ENCODE measurements around the gene TRIM38. TPM values are rescaled to one million over a fixed set of nuclear protein-coding genes. Genes with fewer than 3 reads are reported as not detected.

TRIM38 gene
- 10 to 100 TPM in 1 of 2 donors, 1 to 10 TPM in 1; 8.7 to 12.0 TPM for total RNA-seq

GRCh38 chr6:25962149-25963127 lies at the start of gene TRIM38:
TRIM38 (plus strand) TSS chr6:25962802; CDS start chr6:25966523, 3,721 bp downstream.
- intact Hi-C loops (cut with DNase I), result no loop called here
- DNase-seq (ENCODE audit: low spot score), result peak; percentile 87
- H3K27ac ChIP-seq, result peak within 1 kb of the TSS; percentile 92
- TF ChIP-seq, protein P1, sequence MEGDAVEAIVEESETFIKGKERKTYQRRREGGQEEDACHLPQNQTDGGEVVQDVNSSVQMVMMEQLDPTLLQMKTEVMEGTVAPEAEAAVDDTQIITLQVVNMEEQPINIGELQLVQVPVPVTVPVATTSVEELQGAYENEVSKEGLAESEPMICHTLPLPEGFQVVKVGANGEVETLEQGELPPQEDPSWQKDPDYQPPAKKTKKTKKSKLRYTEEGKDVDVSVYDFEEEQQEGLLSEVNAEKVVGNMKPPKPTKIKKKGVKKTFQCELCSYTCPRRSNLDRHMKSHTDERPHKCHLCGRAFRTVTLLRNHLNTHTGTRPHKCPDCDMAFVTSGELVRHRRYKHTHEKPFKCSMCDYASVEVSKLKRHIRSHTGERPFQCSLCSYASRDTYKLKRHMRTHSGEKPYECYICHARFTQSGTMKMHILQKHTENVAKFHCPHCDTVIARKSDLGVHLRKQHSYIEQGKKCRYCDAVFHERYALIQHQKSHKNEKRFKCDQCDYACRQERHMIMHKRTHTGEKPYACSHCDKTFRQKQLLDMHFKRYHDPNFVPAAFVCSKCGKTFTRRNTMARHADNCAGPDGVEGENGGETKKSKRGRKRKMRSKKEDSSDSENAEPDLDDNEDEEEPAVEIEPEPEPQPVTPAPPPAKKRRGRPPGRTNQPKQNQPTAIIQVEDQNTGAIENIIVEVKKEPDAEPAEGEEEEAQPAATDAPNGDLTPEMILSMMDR (IDR thresholded peaks at IDR 0.05), result no peak
- peak; percentile 97 for TF ChIP-seq POLR2AphosphoS5 (IDR thresholded peaks at IDR 0.05)
- peak; percentile 90 for TF ChIP-seq POLR2A (IDR thresholded peaks at IDR 0.05)
- H3K4me3 ChIP-seq, result peak within 1 kb of the TSS; percentile 51
- H3K4me1 ChIP-seq (replicated peaks), result no peaks in the 10 kb centered on the region
- H3K36me3 ChIP-seq, result no peaks in the 10 kb centered on the region
- no peaks in the 10 kb centered on the region for H3K27me3 ChIP-seq (replicated peaks; ENCODE audit: insufficient read depth)
- 6% methylated on average over 11 of the region's 11 CpGs for WGBS
- no peaks in the 10 kb centered on the region for H3K9me3 ChIP-seq

DNA sequence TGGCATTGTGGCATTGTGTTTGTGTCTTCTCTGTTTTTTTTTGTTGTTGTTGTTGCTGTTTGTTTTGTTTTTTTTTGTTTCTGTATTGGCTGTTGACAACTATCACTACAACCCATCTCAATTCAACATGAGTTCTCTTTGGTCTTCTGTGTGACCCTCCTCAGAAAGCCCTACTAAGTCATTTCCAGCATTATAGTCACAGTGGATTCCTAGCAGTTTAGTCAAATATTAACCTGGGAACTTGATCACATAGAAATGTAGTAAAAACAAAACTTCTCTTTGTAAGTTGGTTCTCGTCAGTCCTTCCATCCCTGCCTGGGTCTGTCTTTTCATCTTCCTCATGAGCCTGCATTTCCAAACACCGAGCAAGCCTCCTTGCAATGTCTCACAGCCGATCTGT lies 48.9 kb upstream of the TRIM38 start:
- H3K9me3 ChIP-seq, result no peaks in the 10 kb centered on the region
- no peak for DNase-seq (ENCODE audit: low spot score)
- no peaks in the 10 kb centered on the region for H3K36me3 ChIP-seq
- TF ChIP-seq POLR2A (IDR thresholded peaks at IDR 0.05) (no peak), POLR2AphosphoS5 (IDR thresholded peaks at IDR 0.05) (no peak)
- TF ChIP-seq, protein P1 (IDR thresholded peaks at IDR 0.05), result no peak
- WGBS, result 78% methylated on average over 3 of the region's 3 CpGs
- no peaks in the 10 kb centered on the region for H3K4me1 ChIP-seq (replicated peaks)
- no peaks in the 10 kb centered on the region for H3K27me3 ChIP-seq (replicated peaks; ENCODE audit: insufficient read depth)
- no peak overlapping the region for H3K4me3 ChIP-seq
- intact Hi-C loops (cut with DNase I), result no loop called here
- H3K27ac ChIP-seq, result no peak overlapping the region

GRCh38 chr6:25916330-25916729 lies 46.3 kb upstream of the TRIM38 start:
- intact Hi-C loops (cut with DNase I), result no loop called here
- Histone ChIP-seq H3K27me3 (replicated peaks; ENCODE audit: insufficient read depth) (no peaks in the 10 kb centered on the region), H3K4me3 (no peak overlapping the region), H3K36me3 (no peaks in the 10 kb centered on the region), H3K4me1 (replicated peaks) (no peaks in the 10 kb centered on the region), H3K9me3 (no peaks in the 10 kb centered on the region), H3K27ac (no peak overlapping the region)
- TF ChIP-seq POLR2A (IDR thresholded peaks at IDR 0.05) (no peak), POLR2AphosphoS5 (IDR thresholded peaks at IDR 0.05) (no peak)
- TF ChIP-seq, protein P1 (IDR thresholded peaks at IDR 0.05), result no peak
- DNase-seq (ENCODE audit: low spot score), result no peak
- 86% methylated on average over 3 of the region's 3 CpGs for WGBS

DNA sequence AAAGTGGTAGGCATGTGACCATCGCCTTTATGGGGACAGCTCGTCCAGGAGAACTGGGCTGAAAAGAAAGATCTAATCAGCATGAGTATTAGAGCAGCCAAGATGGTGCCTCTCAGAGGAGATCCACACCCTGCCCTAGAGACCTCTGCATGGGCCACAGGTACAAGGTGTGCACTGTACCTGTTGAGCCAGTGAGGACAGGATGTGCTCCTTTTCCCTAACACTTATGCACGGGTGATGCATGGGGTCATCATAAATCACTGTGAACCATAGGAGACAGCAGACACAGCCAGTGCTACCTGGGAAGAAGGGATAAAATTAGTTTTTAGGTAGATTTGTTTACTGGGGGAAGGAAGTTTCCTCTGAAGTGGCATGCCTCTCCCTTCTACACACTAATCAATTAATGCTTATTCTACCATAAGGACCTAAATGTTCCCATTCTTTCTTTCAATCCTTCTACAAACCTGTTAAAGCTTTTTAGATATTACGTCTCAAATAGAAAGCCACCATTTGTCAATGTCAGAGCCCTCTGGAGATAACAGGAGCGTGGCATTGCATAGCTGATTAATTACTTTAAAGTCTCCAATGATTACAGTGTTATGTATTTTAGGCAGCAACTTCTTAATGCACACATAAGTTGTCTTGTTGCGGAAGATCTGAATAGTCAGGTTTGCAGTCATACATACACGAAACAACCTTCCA lies 45.7 kb upstream of the TRIM38 start:
- DNase-seq (ENCODE audit: low spot score), result no peak
- Histone ChIP-seq H3K9me3 (no peaks in the 10 kb centered on the region), H3K27ac (no peak overlapping the region), H3K4me1 (replicated peaks) (no peaks in the 10 kb centered on the region), H3K36me3 (no peaks in the 10 kb centered on the region), H3K27me3 (replicated peaks; ENCODE audit: insufficient read depth) (no peaks in the 10 kb centered on the region), H3K4me3 (no peak overlapping the region)
- TF ChIP-seq, protein P1 (IDR thresholded peaks at IDR 0.05), result no peak
- TF ChIP-seq POLR2A (IDR thresholded peaks at IDR 0.05) (no peak), POLR2AphosphoS5 (IDR thresholded peaks at IDR 0.05) (no peak)
- WGBS, result 89% methylated on average over 7 of the region's 7 CpGs
- intact Hi-C loops (cut with DNase I), result no loop called here

Data from prostate gland (tissue), 2 donors.